ENCODE results near the gene CEP43. TPM values are rescaled to one million over a fixed set of nuclear protein-coding genes. Genes with fewer than 3 reads are reported as not detected.
A peak's percentile ranks its signal among the peaks of the same experiment; 100 is the strongest.
"Not testable (repeated sequence)": the region's sequence is repeated elsewhere in the genome, so short reads cannot be mapped to it uniquely, and the experiment has no call there.

The CEP43 gene, protein sequence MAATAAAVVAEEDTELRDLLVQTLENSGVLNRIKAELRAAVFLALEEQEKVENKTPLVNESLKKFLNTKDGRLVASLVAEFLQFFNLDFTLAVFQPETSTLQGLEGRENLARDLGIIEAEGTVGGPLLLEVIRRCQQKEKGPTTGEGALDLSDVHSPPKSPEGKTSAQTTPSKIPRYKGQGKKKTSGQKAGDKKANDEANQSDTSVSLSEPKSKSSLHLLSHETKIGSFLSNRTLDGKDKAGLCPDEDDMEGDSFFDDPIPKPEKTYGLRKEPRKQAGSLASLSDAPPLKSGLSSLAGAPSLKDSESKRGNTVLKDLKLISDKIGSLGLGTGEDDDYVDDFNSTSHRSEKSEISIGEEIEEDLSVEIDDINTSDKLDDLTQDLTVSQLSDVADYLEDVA
- 12.6 TPM for total RNA-seq

- Histone ChIP-seq H3K9me3 (ENCODE audit: low read depth, low read length) (no peaks in the 10 kb centered on the region), H3K4me1 (ENCODE audit: insufficient read depth, low read length) (peaks cover 32% of the 10 kb centered on the region), H3K4me3 (ENCODE audit: low read length) (peak within 1 kb of the TSS; percentile 84), H3K27me3 (ENCODE audit: insufficient read depth, low read length) (no peaks in the 10 kb centered on the region)
These were observed at the start of gene CEP43 for GRCh38 chr6:166999145-166999883. TSS of gene CEP43 (plus strand) at chr6:166999397. CDS start at chr6:166999413, 16 bp downstream.

DNA sequence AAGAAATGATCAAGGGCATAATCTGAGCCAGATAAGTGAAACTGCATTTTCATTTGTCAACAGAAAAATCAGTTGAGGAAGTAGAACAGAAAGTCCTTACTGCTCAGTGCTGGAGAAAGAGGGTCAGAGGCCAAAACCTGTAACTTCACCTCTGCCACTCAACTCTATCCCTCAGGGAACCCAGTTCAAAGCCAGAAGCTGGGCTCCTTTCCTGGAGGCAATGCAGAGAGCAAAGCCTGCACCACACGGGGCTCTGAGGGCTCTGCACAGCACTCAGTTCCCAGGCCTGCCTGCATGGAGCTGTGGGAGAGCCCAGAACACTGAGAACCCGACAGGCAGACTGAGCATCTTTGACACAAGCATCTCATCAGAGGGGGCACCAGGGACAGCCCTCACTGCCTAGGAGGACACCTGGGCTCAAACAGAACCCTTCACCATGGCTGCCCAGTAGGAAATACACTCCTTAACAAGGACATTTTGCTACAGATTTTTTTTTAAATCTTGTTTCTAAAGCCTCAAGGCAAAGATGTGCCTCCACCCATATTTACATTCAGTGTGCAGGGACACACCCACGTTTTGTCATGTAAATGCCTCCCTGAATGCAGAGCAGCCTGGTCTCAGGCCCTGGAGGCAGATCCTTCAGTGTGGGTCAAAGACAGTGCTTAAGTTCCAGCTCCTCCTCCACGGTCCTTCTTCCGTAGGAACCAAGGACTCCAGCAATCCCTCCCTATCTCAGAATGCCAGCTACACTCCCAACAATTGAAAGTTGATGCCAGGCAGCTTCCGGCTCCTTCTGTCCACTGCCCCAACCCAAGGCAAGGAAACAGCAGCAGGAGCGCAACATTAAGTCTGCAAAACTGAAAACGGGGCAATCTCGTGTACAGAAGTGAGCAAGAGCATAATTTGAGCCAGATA lies 49.4 kb upstream of the CEP43 start:
- Histone ChIP-seq H3K27me3 (ENCODE audit: insufficient read depth, low read length) (no peaks in the 10 kb centered on the region), H3K9me3 (ENCODE audit: low read depth, low read length) (no peaks in the 10 kb centered on the region), H3K4me1 (ENCODE audit: insufficient read depth, low read length) (peaks cover 60% of the 10 kb centered on the region), H3K4me3 (ENCODE audit: low read length) (no peak overlapping the region)

- H3K27me3 ChIP-seq (ENCODE audit: insufficient read depth, low read length), result no peaks in the 10 kb centered on the region
- no peak overlapping the region for H3K4me3 ChIP-seq (ENCODE audit: low read length)
- no peaks in the 10 kb centered on the region for H3K9me3 ChIP-seq (ENCODE audit: low read depth, low read length)
- H3K4me1 ChIP-seq (ENCODE audit: insufficient read depth, low read length), result peaks cover 65% of the 10 kb centered on the region
These were observed 48.8 kb upstream of the CEP43 start for GRCh38 chr6:166950443-166950821.

DNA sequence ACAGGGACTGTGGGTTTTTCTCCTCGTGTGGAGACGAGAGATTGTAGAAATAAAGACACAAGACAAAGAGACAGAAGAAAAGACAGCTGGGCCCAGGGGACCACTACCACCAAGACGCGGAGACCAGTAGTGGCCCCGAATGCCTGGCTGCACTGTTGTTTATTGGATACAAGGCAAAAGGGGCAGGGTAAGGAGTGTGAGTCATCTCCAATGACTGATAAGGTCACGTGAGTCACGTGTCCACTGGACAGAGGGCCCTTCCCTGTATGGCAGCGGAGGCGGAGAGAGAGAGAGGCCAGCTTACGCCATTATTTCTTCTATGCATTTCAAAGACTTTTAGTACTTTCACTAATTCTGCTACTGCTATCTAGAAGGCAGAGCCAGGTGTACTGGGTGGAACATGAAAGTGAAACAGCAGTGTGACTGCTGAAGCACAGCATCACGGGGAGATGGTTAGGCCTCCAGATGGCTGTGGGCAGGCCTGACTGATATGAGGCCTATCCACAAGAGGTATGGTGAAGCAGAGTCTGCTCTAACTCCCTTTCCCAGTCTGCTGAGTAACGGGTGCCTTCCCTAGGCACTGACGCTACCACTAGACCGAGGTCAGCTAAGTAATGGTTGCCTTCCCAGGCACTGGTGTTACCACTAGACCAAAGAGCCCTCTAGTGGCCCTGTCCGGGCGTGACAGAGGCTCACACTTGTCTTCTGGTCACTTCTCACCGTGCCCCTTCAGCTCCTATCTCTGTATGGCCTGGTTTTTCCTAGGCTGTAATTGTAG lies 48.1 kb upstream of the CEP43 start:
- H3K4me1 ChIP-seq (ENCODE audit: insufficient read depth, low read length), result peaks cover 65% of the 10 kb centered on the region
- H3K27me3 ChIP-seq (ENCODE audit: insufficient read depth, low read length); H3K9me3 ChIP-seq (ENCODE audit: low read depth, low read length); H3K4me3 ChIP-seq (ENCODE audit: low read length): not testable (repeated sequence)

DNA sequence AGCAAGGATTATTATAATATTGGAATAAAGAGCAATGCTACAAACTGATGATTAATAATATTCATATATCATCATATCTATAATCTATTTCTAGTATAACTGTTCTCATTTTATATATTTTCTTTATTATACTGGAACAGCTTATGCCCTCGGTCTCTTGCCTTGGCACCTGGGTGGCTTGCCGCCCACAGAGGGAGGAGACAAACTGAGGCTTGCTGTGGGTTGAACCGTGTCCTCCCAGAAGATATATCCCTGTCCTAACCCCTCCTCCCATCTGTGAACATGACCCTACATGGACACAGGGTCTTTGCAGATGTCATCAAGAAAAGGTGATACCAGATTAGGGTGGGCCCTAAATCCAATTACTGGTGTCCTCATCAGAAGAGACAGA lies 47.5 kb upstream of the CEP43 start:
- peaks cover 66% of the 10 kb centered on the region for H3K4me1 ChIP-seq (ENCODE audit: insufficient read depth, low read length)
- no peaks in the 10 kb centered on the region for H3K9me3 ChIP-seq (ENCODE audit: low read depth, low read length)
- no peaks in the 10 kb centered on the region for H3K27me3 ChIP-seq (ENCODE audit: insufficient read depth, low read length)
- H3K4me3 ChIP-seq (ENCODE audit: low read length), result no peak overlapping the region

- no peaks in the 10 kb centered on the region for H3K27me3 ChIP-seq (ENCODE audit: insufficient read depth, low read length)
- no peaks in the 10 kb centered on the region for H3K9me3 ChIP-seq (ENCODE audit: low read depth, low read length)
- peaks cover 70% of the 10 kb centered on the region for H3K4me1 ChIP-seq (ENCODE audit: insufficient read depth, low read length)
- no peak overlapping the region for H3K4me3 ChIP-seq (ENCODE audit: low read length)
These were observed 47.1 kb upstream of the CEP43 start for GRCh38 chr6:166952121-166952520.

GRCh38 chr6:166952567-166953486 lies 46.4 kb upstream of the CEP43 start:
- H3K4me3 ChIP-seq (ENCODE audit: low read length), result no peak overlapping the region
- H3K27me3 ChIP-seq (ENCODE audit: insufficient read depth, low read length), result no peaks in the 10 kb centered on the region
- peaks cover 78% of the 10 kb centered on the region for H3K4me1 ChIP-seq (ENCODE audit: insufficient read depth, low read length)
- no peaks in the 10 kb centered on the region for H3K9me3 ChIP-seq (ENCODE audit: low read depth, low read length)

DNA sequence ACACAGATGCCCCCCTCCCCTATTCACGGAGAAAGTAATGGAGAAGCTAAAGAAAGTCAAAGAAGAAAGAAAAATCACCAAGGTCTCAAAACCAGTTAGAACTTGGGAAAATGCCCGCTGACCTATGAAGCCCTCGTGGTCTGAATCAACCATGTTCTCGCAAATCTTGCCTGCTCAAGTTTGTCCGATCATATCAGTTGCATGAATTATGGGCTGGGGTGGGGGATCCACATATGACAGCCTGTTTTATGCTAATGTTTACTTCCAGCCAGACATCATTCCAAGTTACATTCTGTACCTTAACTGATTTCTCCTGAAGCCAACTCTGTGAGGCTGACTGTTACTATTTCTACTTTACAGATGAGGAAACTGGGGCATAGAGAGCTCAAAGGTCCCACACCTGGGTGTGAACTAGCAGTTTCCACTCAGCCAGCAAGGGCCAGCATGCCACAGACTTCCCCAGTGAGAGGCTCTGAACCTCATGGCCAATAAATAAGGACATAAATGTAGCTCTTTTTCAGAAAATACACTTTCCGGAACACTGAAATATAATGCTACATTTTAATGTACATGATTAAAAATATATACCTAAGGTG lies 45.0 kb upstream of the CEP43 start:
- Histone ChIP-seq H3K4me3 (ENCODE audit: low read length) (peak overlapping the region; percentile 13), H3K27me3 (ENCODE audit: insufficient read depth, low read length) (no peaks in the 10 kb centered on the region), H3K4me1 (ENCODE audit: insufficient read depth, low read length) (peaks cover 87% of the 10 kb centered on the region), H3K9me3 (ENCODE audit: low read depth, low read length) (no peaks in the 10 kb centered on the region)

GRCh38 chr6:166955121-166955864 lies 43.9 kb upstream of the CEP43 start:
- no peaks in the 10 kb centered on the region for H3K27me3 ChIP-seq (ENCODE audit: insufficient read depth, low read length)
- peak overlapping the region; percentile 95 for H3K4me3 ChIP-seq (ENCODE audit: low read length)
- peaks cover 87% of the 10 kb centered on the region for H3K4me1 ChIP-seq (ENCODE audit: insufficient read depth, low read length)
- no peaks in the 10 kb centered on the region for H3K9me3 ChIP-seq (ENCODE audit: low read depth, low read length)

DNA sequence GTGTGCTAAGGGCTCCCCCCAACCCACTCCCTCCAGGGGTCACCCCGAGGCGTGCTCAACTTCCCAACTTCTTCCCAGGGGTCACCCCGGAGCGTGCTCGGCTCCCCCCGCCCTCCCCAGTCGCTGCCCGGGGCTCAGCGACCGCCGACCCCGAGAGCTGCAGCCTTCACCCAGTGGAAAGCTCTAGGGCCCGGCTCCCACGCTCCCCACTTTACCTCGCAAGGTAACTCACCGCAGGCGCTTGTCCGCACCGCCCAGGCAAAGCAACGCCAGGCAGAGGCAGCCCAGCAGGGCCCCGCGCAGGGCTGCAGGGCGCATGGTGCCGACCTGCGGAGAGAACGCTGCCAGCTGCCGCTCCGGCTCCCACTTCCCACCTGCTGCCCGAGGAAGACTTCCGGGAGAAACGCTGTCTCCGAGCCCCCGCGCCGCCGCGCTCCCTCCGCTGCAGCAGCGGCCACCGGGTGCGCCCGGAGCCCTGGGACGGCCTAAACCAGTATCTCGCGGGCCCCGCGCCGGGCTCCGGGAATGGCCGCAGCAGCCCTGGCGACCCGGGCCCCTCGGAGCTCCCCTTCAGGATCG lies 43.2 kb upstream of the CEP43 start:
- H3K4me1 ChIP-seq (ENCODE audit: insufficient read depth, low read length), result peaks cover 83% of the 10 kb centered on the region
- no peaks in the 10 kb centered on the region for H3K9me3 ChIP-seq (ENCODE audit: low read depth, low read length)
- H3K27me3 ChIP-seq (ENCODE audit: insufficient read depth, low read length), result no peaks in the 10 kb centered on the region
- peak overlapping the region; percentile 95 for H3K4me3 ChIP-seq (ENCODE audit: low read length)

- Histone ChIP-seq H3K4me3 (ENCODE audit: low read length) (peak within 1 kb of the TSS; percentile 95), H3K27me3 (ENCODE audit: insufficient read depth, low read length) (no peaks in the 10 kb centered on the region), H3K9me3 (ENCODE audit: low read depth, low read length) (no peaks in the 10 kb centered on the region), H3K4me1 (ENCODE audit: insufficient read depth, low read length) (peaks cover 77% of the 10 kb centered on the region)
These were observed 42.6 kb upstream of the CEP43 start, which contains the start of gene RNASET2 for GRCh38 chr6:166956444-166957086. TSS of gene RNASET2 (minus strand) at chr6:166956550. CDS start at chr6:166956182, 368 bp downstream.
